HG03457 (cell line): ENCODE data around the gene SH2D2A.

Experiments
- ATAC-seq: cut with Tn5 transposase; IDR thresholded peaks from one replicate; pipeline ENCODE4 v1.9.1; 2021; ENCODE audit warnings: moderate number of reproducible peaks; ENCODE audit not compliant: unreplicated experiment

Gene SH2D2A

DNA sequence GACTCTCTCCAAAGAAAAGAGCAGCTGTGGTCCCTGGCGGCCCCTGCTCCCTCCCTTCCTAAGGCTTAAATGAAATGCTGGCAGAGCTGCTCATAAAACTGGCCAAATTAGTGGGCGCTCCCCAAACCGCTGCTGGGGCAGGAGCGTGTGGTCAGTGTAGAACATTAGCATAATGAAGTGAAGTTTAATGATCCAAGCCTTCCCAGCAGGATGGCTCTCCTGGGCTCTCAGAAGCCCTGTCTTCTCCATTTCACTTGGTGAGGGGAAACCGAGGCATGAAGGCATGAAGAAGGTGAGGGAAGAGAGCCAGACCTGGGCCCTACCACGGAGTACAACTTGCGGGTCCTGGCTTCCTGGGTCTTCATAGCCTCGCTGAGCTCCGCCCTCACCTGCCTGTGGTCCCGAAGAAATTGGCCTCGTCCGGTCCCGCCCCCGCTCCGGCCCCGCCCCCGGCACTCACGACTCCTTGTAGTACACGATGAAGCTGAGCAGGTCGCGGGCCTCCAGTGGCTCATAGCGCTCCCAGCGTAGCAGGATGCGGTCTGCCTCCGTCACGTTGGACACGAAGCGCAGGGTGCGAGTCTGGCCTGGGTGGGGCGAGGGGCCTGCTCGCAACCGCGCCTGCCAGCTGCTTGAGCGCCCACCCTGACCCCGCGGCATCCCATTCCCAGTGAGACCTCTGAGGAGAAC is 32.0 kb upstream of the SH2D2A start:
- ATAC-seq, result no peak

- ATAC-seq, result no peak
Observed at GRCh38 chr1:156847591-156848460, 31.2 kb upstream of the SH2D2A start.

- ATAC-seq, result no peak
Observed at GRCh38 chr1:156846643-156847042, 30.0 kb upstream of the SH2D2A start.

- ATAC-seq, result no peak
Observed at GRCh38 chr1:156845953-156846545, 29.4 kb upstream of the SH2D2A start.

GRCh38 chr1:156845055-156845952 is 28.7 kb upstream of the SH2D2A start:
- no peak for ATAC-seq

DNA sequence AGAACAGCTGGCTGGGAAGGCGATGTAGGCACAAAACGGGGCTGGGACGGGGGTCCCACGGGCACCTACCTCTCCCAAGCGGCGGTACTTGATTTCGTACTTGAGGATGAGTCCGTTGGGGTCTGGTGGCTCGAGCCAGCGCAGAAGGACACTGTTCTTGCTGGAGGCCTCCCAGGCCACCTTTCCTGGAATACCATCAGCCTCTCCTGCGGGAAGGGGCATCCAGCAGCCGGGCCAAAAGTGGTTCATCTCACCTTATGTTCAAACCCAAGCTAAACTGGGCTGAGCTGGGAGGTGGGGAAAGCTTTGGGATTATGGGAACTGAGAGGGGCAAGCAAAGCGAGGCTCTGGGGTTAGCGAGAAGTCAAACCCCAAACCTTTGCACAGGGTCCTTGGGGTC is 28.0 kb upstream of the SH2D2A start:
- ATAC-seq, result no peak

DNA sequence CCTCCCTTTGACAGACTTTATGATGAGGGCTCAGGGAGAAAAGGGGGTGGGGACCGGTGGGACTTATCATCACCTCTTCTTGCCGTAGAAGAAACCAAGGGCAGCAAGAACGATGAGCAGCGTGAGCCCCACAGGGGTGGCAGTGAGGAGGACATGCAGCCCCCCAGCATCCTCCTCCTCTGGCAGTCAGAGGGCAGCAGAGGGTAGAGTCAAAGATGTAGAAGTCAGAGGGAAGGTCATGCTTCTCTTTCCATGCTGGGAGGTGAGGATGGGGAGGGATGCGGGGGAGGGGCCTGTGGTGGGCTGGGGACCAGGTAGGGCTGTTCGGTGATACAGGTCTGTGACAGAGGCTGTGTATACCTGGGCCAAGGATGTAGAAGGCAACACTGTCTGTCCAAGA is 27.5 kb upstream of the SH2D2A start:
- no peak for ATAC-seq

DNA sequence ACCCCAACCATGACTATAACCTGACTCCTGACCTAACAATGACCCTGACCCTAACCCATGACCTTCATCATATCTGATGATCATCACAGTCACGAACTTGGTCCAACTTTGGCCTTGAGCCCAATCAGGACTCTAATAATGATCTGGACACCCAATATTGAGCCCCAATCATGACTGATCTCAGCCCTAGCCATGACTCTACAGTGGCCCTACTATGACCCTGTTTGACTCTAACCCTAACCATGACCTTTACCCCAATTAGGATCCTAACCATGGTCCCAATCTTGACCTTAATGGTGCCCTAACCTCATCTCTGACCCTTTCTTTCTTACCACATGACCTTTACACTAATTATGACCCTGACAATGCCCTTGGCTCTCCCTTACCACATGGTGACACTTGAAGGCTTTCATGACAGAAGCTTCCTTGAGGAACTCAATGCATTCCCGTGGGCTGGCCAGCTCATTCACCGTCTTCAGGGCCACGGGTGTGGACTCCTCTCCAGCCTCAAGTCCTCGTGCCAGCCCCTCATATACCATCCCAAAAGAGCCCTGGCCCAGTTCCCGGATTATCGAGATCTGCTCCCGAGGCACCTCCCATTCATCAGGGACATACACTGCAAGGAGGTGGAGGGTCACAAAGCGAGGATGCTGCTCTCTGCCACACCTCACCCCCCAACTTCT is 26.1 kb upstream of the SH2D2A start:
- ATAC-seq, result no peak

GRCh38 chr1:156841295-156841855 is 24.7 kb upstream of the SH2D2A start:
- no peak for ATAC-seq

GRCh38 chr1:156840898-156841279 is 24.2 kb upstream of the SH2D2A start:
- no peak for ATAC-seq

DNA sequence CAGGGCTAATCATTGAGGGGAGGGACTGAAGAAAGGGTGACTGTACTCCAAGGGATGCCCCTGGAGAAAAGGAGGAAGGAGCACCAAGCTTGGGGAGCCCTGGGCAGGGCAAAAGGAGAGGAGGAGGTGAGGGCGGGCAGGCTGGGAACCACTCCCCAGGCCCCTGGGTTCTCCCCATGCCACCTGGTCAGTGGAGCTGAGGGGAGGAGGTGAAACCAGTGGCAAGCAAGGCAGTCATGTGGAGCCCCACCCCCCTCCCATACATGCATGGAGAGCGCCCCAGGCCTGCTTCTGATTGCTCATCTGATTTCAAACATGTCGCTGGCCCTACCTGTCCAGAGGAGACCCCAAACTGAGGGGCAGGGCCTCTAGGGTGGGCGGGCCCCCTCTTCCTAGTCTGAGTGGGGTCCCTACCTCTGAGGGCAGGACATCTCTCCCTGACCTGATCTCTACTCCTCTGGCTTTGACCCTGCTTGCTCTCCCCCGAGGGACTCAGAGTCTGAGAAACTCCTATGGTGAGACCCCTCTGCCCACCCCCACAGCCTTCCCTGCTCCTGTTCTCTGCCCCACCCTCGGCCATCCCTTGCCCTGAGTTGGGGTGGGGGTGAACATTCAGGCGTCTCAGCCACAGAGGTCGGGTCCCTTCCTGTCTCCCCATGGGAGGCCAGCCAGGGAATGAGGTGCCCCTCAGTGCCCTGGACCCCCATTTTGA is 23.7 kb upstream of the SH2D2A start:
- no peak for ATAC-seq

GRCh38 chr1:156839426-156840109 is 22.9 kb upstream of the SH2D2A start:
- no peak for ATAC-seq

- no peak for ATAC-seq
Observed at GRCh38 chr1:156838972-156839371, 22.3 kb upstream of the SH2D2A start.

- no peak for ATAC-seq
Observed at GRCh38 chr1:156836892-156837291, 20.2 kb upstream of the SH2D2A start.

GRCh38 chr1:156836041-156836654 is 19.5 kb upstream of the SH2D2A start:
- ATAC-seq, result no peak

- no peak for ATAC-seq
Observed at GRCh38 chr1:156834322-156834721, 17.7 kb upstream of the SH2D2A start.

DNA sequence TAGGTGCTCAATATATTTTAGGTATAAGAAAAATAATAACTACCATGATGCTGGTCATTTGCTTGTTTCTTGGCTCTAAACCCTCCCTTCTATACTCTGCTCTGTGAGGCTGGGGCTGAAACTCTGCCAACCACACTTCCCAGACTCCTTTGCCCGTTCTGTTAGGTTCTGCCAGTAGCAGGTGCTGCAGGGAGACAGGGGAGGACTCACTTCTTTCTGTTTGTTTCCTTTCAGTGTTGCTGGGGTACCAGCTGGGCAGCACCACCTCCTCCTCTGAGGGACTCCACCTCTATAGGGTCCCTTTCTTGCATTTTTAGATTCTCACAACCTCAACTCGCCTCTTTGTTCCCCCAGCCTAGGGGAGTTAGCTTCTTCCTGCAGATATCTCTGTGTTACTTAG is 17.0 kb upstream of the SH2D2A start:
- ATAC-seq, result no peak

DNA sequence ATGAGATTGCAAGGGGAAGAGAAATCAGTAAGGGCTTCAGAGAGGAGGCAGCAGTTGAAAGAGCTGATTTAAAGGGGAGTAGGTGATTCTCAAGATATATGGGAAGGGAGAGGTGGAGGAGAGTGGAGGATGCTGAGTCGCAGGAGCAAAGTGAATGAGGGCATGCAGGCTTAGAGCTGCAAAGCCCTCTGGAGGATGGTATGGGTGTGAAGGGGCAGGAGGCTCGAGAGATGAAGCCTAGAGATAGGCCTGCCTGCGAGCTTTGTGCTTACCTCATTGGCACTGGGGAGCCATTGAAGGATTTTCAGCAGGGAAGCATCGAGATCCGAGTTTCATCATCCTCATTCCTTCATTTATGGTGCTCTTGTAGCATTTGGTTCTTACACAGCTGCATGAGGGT is 15.8 kb upstream of the SH2D2A start:
- no peak for ATAC-seq
